Brain microvascular endothelial cell (primary cell): Measurements from ENCODE around the gene IL20.

Experiments
- DNase-seq: peaks from one replicate; pipeline ENCODE4 v3.0.0-alpha.2; 2020
- H3K27ac ChIP-seq: fragments of 250-450 bp; sonication (Bioruptor Pico); 2 replicates; pipeline ENCODE4 v1.5.1; 2020; ENCODE audit warnings: mild to moderate bottlenecking, moderate library complexity
- H3K27me3 ChIP-seq: fragments of 250-450 bp; sonication (Bioruptor Pico); replicated peaks from 2 replicates; pipeline ENCODE4 v1.5.1; 2020; ENCODE audit warnings: mild to moderate bottlenecking
- H3K36me3 ChIP-seq: fragments of 250-450 bp; sonication (Bioruptor Pico); replicated peaks from 2 replicates; pipeline ENCODE4 v1.5.1; 2020; ENCODE audit warnings: mild to moderate bottlenecking
- H3K4me3 ChIP-seq: 2 replicates; pipeline ENCODE4 v1.5.1; 2011; ENCODE audit warnings: low read depth, mild to moderate bottlenecking, control low read depth, low read length, moderate library complexity
- in situ Hi-C: cut with HindIII; loops from 2 replicates; pipeline ENCODE4 v1.10.0; 2017; ENCODE audit warnings: low sequenced_read_pairs, low pct_ligation_motif_present
- TF ChIP-seq, protein P1 (sequence below): IDR thresholded peaks from 2 replicates; pipeline ENCODE4 v1.5.1; 2011; ENCODE audit warnings: low read depth, mild to moderate bottlenecking, moderate library complexity, low read length, control low read depth, inconsistent platforms; ENCODE audit errors: missing control alignments

The IL20 gene

DNA sequence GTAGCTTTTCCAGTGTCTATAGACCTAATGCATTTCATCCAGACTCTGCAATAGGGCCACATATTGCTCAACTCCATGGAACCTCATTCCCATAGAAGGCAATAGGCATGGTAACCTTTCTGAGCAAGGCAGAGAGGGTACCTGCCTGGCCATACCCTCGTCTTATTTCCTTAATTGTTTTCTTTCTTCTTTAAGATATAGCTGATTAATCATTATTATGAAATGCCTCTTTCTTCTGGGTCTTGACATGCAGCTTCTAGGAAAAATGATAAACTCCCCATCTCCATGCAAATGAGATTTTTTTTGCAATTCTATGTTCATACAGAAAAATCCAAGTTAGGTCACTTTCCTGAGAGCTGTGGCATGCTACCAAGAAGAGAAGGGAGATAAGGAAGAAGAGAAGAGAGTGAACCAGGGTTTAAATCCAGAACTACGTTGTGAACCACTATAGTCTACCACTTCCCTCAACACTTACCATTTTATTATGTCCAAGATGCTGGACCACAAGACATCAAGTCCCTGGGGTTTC, 33.0 kb upstream of the IL20 start:
- TF ChIP-seq, protein P1, sequence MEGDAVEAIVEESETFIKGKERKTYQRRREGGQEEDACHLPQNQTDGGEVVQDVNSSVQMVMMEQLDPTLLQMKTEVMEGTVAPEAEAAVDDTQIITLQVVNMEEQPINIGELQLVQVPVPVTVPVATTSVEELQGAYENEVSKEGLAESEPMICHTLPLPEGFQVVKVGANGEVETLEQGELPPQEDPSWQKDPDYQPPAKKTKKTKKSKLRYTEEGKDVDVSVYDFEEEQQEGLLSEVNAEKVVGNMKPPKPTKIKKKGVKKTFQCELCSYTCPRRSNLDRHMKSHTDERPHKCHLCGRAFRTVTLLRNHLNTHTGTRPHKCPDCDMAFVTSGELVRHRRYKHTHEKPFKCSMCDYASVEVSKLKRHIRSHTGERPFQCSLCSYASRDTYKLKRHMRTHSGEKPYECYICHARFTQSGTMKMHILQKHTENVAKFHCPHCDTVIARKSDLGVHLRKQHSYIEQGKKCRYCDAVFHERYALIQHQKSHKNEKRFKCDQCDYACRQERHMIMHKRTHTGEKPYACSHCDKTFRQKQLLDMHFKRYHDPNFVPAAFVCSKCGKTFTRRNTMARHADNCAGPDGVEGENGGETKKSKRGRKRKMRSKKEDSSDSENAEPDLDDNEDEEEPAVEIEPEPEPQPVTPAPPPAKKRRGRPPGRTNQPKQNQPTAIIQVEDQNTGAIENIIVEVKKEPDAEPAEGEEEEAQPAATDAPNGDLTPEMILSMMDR, result no peak
- in situ Hi-C loops, result no loop called here
- no peak overlapping the region for H3K4me3 ChIP-seq
- H3K27me3 ChIP-seq, result peaks cover 16% of the 10 kb centered on the region
- no peak overlapping the region for H3K27ac ChIP-seq
- no peak for DNase-seq
- no peaks in the 10 kb centered on the region for H3K36me3 ChIP-seq

DNA sequence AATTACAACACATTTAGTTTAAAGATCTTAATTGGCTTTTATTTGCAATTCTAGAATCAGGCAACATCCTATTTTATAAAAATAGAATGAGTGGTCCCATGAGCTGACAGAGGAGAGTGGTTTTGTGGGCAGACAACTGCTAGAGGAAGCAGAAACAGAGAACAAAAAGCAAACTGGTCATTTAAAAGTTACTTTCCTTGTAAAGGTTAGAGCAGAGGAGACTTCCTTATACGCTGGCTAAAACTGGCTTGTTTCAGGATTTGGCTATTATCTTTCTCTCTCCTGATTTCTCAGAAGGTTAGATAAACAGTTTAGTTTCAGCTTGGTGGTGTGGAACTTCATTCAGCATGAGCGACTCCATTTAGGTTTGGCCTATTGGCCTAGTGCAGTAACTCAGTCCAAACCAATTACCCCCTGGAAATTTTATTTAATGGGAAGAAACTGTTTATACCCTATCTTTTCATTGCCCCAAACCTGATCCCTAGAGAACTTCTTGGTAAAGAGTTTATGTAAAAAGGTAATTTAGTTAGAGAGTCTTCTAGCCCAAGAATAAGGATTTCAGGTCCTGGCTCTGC, 32.2 kb upstream of the IL20 start:
- Histone ChIP-seq H3K27ac (no peak overlapping the region), H3K4me3 (no peak overlapping the region), H3K36me3 (no peaks in the 10 kb centered on the region), H3K27me3 (peaks cover 16% of the 10 kb centered on the region)
- in situ Hi-C loops, result no loop called here
- TF ChIP-seq, protein P1, result no peak
- DNase-seq, result no peak

- DNase-seq, result no peak
- TF ChIP-seq, protein P1, result no peak
- Histone ChIP-seq H3K27me3 (peaks cover 16% of the 10 kb centered on the region), H3K4me3 (no peak overlapping the region), H3K36me3 (no peaks in the 10 kb centered on the region), H3K27ac (no peak overlapping the region)
- in situ Hi-C loops, result no loop called here
Measured at GRCh38 chr1:206833801-206834200, 31.6 kb upstream of the IL20 start.

DNA sequence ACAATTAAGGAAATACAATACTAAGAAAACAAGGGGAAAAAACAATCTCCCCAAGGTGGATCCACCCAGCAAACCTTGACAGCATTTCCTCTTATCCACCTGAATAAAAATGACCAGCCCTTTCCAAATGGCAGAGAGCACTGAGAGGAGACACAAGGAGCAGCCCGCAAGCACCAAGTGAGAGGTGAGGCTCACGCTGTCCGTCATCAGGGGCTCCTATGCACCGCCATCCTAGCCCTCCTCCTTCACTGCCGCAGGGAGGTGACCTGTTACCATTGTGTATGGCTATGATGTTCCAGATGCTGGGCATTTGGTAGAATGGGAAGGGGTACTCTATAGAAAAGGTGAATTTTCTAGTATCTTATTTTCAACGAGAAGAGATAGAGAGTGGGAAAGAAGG, 31.2 kb upstream of the IL20 start:
- DNase-seq, result no peak

GRCh38 chr1:206834711-206835110, 30.7 kb upstream of the IL20 start:
- Histone ChIP-seq H3K27me3 (peaks cover 16% of the 10 kb centered on the region), H3K27ac (no peak overlapping the region), H3K4me3 (no peak overlapping the region), H3K36me3 (no peaks in the 10 kb centered on the region)
- in situ Hi-C loops, result no loop called here
- DNase-seq, result no peak
- TF ChIP-seq, protein P1, result no peak

More for the DNA sequence above, 31.2 kb upstream of the IL20 start:
- Histone ChIP-seq H3K27ac (no peak overlapping the region), H3K4me3 (no peak overlapping the region), H3K27me3 (peaks cover 16% of the 10 kb centered on the region), H3K36me3 (no peaks in the 10 kb centered on the region)
- in situ Hi-C loops, result no loop called here
- TF ChIP-seq, protein P1, result no peak

DNA sequence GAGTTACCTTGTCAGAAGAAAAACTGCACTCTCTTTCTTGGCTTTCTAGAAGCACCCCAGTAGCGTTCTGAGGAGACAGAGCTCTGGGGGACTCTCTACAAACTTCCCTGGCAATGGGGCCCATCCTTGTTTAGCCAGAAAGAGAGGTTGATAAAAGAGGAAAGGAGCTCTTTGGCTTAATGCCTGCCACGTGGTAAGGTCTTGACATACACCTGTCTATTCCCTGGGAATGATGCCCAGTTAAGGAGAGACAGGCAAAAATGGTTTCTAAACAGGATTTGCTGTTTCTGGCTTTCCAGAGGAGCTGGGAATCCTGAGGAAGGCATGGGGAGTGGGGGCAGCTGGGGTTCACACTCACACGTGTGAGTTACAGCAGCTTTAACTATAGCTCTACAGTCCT, 30.2 kb upstream of the IL20 start:
- no peak overlapping the region for H3K27ac ChIP-seq
- H3K4me3 ChIP-seq, result no peak overlapping the region
- no peak for DNase-seq
- TF ChIP-seq, protein P1, result no peak
- H3K27me3 ChIP-seq, result peaks cover 16% of the 10 kb centered on the region
- H3K36me3 ChIP-seq, result no peaks in the 10 kb centered on the region
- in situ Hi-C loops, result no loop called here
